Measurements from ENCODE around the gene MRPL2. TPM values are rescaled to one million over a fixed set of nuclear protein-coding genes. Genes with fewer than 3 reads are reported as not detected.

Gene MRPL2
- total and polyA plus RNA-seq, 2 of the 8 experiments (the other 6 are each of a cell fraction or from before 2014, with no cell fraction given) = 58.7 to 99.9 TPM

DNA sequence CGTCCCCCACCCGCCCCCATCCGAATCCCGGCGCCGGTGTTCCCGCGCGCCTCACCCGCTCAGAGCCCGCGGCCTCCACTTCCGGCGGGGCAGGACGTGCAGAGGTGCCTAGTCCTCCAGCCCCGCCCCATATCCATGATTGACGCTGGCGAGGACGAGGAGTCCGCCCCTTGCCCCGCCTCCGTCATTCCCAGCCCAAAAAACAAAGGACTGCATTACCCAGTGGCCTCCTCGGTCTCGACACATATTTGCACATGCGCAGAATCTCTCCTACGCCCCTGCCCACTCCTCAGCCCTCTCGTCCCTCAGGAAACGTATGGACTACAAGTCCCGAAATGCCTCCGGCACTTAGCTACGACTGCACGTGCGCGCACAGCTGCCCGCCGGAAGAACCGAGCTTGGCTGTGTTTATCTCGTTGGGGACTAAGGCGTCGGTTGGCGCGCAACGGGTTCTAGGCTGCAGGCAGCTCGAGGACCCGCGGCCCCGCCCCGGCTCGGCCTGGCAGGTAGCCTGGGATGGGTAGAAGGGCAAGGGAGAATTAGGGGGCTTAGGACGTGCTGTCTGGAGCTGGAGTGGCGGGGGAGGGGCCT, 45.3 kb downstream of the MRPL2 start, which contains the start of the genes KLHDC3 and MEA1 (continued):
- TF ChIP-seq CTCF (IDR thresholded peaks at IDR 0.05; ENCODE audit: control extremely low read depth in 1 of 3, insufficient read depth in 1 of 3, low read depth in 1 of 3, low read length in 3 of 3) = no peak
